Measurements from ENCODE around the gene KNSTRN.

DNA sequence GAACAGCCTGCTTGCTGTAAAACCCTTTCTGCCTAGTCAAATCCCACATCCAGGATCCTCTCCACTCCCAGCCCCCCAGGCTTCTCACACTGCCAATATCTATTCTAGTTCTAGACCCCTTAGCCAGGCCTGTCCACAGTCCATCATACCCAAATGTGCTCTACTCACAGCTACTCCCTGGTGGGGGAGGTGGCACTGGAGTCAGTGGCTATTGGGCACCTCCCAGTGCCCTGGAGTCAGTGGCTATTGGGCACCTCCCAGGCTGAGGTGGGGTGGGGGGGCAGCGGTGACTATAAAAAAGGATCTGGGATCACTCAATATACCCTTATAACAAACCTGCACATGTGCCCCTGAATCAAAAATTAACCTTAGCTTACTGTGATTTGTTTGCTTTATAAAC is 25.3 kb upstream of the KNSTRN start:
- TF ChIP-seq, protein P1, sequence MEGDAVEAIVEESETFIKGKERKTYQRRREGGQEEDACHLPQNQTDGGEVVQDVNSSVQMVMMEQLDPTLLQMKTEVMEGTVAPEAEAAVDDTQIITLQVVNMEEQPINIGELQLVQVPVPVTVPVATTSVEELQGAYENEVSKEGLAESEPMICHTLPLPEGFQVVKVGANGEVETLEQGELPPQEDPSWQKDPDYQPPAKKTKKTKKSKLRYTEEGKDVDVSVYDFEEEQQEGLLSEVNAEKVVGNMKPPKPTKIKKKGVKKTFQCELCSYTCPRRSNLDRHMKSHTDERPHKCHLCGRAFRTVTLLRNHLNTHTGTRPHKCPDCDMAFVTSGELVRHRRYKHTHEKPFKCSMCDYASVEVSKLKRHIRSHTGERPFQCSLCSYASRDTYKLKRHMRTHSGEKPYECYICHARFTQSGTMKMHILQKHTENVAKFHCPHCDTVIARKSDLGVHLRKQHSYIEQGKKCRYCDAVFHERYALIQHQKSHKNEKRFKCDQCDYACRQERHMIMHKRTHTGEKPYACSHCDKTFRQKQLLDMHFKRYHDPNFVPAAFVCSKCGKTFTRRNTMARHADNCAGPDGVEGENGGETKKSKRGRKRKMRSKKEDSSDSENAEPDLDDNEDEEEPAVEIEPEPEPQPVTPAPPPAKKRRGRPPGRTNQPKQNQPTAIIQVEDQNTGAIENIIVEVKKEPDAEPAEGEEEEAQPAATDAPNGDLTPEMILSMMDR (tag by site-specific recombination; IDR thresholded peaks at IDR 0.05), result no peak
- TF ChIP-seq ZNF621 (tag by site-specific recombination; IDR thresholded peaks at IDR 0.05) (no peak), SP7 (tag by site-specific recombination; IDR thresholded peaks at IDR 0.05) (no peak), ZNF571 (tag by site-specific recombination; IDR thresholded peaks at IDR 0.05) (no peak), ZNF146 (tag by site-specific recombination; IDR thresholded peaks at IDR 0.05) (no peak), GLIS1 (tag by site-specific recombination; IDR thresholded peaks at IDR 0.05) (no peak), YY1 (tag by site-specific recombination; IDR thresholded peaks at IDR 0.05) (no peak), HOXA7 (CRISPR knock-in tag; IDR thresholded peaks at IDR 0.05; ENCODE audit: borderline replicate concordance) (no peak), SETDB1 (IDR thresholded peaks at IDR 0.05; ENCODE audit: insufficient read length, low read length) (no peak)
- TF ChIP-seq, protein P2, sequence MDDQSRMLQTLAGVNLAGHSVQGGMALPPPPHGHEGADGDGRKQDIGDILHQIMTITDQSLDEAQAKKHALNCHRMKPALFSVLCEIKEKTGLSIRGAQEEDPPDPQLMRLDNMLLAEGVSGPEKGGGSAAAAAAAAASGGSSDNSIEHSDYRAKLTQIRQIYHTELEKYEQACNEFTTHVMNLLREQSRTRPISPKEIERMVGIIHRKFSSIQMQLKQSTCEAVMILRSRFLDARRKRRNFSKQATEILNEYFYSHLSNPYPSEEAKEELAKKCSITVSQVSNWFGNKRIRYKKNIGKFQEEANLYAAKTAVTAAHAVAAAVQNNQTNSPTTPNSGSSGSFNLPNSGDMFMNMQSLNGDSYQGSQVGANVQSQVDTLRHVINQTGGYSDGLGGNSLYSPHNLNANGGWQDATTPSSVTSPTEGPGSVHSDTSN (CRISPR knock-in tag; IDR thresholded peaks at IDR 0.05), result no peak
- TF ChIP-seq, protein P3, sequence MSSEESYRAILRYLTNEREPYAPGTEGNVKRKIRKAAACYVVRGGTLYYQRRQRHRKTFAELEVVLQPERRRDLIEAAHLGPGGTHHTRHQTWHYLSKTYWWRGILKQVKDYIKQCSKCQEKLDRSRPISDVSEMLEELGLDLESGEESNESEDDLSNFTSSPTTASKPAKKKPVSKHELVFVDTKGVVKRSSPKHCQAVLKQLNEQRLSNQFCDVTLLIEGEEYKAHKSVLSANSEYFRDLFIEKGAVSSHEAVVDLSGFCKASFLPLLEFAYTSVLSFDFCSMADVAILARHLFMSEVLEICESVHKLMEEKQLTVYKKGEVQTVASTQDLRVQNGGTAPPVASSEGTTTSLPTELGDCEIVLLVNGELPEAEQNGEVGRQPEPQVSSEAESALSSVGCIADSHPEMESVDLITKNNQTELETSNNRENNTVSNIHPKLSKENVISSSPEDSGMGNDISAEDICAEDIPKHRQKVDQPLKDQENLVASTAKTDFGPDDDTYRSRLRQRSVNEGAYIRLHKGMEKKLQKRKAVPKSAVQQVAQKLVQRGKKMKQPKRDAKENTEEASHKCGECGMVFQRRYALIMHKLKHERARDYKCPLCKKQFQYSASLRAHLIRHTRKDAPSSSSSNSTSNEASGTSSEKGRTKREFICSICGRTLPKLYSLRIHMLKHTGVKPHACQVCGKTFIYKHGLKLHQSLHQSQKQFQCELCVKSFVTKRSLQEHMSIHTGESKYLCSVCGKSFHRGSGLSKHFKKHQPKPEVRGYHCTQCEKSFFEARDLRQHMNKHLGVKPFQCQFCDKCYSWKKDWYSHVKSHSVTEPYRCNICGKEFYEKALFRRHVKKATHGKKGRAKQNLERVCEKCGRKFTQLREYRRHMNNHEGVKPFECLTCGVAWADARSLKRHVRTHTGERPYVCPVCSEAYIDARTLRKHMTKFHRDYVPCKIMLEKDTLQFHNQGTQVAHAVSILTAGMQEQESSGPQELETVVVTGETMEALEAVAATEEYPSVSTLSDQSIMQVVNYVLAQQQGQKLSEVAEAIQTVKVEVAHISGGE (tag by site-specific recombination; conservative IDR thresholded peaks at IDR 0.05; ENCODE audit: low read depth), result no peak
- TF ChIP-seq, protein P4, sequence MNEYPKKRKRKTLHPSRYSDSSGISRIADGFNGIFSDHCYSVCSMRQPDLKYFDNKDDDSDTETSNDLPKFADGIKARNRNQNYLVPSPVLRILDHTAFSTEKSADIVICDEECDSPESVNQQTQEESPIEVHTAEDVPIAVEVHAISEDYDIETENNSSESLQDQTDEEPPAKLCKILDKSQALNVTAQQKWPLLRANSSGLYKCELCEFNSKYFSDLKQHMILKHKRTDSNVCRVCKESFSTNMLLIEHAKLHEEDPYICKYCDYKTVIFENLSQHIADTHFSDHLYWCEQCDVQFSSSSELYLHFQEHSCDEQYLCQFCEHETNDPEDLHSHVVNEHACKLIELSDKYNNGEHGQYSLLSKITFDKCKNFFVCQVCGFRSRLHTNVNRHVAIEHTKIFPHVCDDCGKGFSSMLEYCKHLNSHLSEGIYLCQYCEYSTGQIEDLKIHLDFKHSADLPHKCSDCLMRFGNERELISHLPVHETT (tag by site-specific recombination; IDR thresholded peaks at IDR 0.05), result no peak
- TF ChIP-seq, protein P5, sequence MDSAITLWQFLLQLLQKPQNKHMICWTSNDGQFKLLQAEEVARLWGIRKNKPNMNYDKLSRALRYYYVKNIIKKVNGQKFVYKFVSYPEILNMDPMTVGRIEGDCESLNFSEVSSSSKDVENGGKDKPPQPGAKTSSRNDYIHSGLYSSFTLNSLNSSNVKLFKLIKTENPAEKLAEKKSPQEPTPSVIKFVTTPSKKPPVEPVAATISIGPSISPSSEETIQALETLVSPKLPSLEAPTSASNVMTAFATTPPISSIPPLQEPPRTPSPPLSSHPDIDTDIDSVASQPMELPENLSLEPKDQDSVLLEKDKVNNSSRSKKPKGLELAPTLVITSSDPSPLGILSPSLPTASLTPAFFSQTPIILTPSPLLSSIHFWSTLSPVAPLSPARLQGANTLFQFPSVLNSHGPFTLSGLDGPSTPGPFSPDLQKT (IDR thresholded peaks at IDR 0.05; ENCODE audit: borderline replicate concordance, low read depth, low read length), result no peak
- TF ChIP-seq, protein P6, sequence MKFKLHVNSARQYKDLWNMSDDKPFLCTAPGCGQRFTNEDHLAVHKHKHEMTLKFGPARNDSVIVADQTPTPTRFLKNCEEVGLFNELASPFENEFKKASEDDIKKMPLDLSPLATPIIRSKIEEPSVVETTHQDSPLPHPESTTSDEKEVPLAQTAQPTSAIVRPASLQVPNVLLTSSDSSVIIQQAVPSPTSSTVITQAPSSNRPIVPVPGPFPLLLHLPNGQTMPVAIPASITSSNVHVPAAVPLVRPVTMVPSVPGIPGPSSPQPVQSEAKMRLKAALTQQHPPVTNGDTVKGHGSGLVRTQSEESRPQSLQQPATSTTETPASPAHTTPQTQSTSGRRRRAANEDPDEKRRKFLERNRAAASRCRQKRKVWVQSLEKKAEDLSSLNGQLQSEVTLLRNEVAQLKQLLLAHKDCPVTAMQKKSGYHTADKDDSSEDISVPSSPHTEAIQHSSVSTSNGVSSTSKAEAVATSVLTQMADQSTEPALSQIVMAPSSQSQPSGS (tag by site-specific recombination; IDR thresholded peaks at IDR 0.05; ENCODE audit: low read depth), result no peak
